Right renal cortex interstitium (tissue), 3 donors: ENCODE results near the gene ZMYND19. TPM values are rescaled to one million over a fixed set of nuclear protein-coding genes. Genes with fewer than 3 reads are reported as not detected.
"Not testable (repeated sequence)": the region's sequence is repeated elsewhere in the genome, so short reads cannot be mapped to it uniquely, and the experiment has no call there.

Experiments used
- DNase-seq, 3 donors: peaks; one replicate each; pipeline ENCODE4 v3.0.0-alpha.2; 2013; ENCODE audit warnings: low read depth in 3 of 3, low spot score in 2 of 3
- polyA plus RNA-seq, 3 donors: library from polyadenylated mRNA; unstranded; fragments of 120-200 nt; gene quantifications; one replicate each; pipeline ENCODE4 v1.2.1, GENCODE V29; 2013; ENCODE audit not compliant: insufficient read length in 3 of 3

The ZMYND19 gene
- polyA plus RNA-seq, 3 donors = 17.1 to 19.4 (median 18.8) TPM

DNA sequence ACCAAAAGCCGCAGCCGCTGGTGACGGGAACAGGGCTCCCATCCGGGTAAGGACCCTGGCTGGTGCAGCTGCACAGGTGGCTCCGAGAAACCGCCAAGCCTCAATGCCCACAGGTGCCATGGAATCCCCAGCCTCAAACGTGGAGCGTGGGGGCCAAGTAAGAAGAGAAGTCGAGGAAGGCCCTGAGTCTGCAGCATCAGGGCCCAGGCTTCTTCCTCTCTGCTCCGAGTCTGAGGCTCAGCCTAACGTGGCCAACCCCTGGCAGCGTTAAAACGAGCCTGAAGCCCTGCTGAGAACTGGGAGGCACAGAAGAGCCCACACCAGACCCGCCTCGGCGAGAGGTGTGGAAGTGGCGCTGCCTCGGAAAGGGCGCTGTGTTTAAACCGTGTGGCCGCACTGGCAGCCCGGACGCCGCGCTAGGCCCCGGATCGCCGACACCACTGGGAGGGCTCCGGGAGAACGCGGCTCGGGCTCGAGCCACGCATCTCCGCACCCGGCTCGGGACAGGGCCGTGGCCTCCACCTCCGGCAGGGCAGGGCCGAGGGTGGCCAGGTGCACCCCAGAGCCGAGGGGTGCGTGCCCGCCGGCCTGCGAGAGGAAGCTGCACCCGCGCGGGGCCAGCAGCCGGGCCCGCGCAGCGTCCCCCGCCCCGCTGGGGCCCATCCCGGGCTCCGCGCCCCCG, 730 bp downstream of the ZMYND19 start:
- no peak for DNase-seq

DNA sequence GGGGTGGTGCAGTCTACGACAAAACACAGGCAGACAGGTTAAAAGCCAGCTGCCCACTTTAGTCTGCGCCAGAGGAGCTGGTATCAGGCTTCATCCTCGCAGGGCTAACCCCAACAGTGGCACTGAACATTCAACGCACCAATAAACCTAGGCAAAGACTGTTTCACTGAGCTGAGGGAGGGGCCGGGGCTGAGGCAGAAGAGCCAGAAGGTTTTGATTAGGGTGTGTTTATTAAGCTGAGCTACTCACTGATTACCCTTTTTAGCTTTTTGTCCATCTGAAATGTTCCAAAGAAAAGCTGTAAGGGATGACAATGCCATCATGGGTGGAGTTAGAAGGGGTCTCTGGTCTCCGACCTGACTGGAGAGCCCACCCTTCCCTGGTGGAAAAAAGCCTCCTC, 1.4 kb downstream of the ZMYND19 start:
- DNase-seq = no peak

- no peak for DNase-seq
These were observed 2.0 kb downstream of the ZMYND19 start for GRCh38 chr9:137588311-137588710.

DNA sequence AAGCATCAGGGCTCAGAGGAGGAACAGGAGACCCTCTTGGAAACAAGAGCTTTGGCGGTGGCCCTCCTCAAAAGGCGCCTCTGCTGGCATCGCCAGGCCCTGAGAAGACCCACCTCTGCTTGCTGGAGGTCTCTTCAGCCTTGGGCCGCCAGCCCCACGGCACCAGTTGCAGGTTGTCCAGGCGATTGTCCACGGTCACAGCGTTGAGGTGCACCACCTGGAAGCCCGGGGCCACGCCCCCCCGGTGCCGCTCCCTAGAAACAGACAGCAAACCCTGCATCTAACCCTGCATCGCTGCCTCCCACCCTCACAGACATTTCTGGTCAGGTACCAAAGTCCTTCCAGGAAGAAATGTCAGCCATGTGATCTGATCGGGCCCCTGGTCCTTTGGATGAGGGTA, 3.5 kb downstream of the ZMYND19 start:
- no peak for DNase-seq

- no peak for DNase-seq
These were observed 6.4 kb downstream of the ZMYND19 start for GRCh38 chr9:137583957-137584356.

- DNase-seq = no peak
These were observed 7.0 kb downstream of the ZMYND19 start for GRCh38 chr9:137583347-137583746.

DNA sequence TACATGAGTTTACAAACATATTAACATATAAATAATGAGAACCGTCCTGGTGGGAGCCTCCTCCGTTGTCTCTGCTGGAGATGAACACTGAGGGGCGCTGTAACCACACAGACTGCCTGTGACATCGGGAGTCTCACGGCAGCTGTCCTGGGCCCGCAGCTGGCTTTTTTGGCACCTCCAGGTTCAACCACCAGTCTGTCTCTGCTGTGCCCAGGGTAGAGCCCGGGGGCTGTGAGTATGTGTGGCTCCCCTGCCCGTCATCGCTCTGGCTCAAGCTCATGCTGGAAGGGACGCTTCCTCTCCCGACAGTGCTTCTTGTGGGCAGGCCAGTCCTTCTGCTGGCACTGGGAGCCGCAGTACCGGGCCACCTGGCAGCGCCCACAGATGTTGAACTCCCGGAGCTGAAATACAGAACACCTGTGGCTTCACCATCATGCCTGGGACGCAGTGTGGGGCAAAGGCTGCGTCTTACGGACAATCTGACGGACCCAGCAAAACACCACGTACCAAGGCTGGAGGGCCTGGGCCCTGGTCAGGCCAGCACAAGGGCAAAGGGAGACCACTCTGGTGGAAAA, 7.9 kb downstream of the ZMYND19 start:
- no peak for DNase-seq

DNA sequence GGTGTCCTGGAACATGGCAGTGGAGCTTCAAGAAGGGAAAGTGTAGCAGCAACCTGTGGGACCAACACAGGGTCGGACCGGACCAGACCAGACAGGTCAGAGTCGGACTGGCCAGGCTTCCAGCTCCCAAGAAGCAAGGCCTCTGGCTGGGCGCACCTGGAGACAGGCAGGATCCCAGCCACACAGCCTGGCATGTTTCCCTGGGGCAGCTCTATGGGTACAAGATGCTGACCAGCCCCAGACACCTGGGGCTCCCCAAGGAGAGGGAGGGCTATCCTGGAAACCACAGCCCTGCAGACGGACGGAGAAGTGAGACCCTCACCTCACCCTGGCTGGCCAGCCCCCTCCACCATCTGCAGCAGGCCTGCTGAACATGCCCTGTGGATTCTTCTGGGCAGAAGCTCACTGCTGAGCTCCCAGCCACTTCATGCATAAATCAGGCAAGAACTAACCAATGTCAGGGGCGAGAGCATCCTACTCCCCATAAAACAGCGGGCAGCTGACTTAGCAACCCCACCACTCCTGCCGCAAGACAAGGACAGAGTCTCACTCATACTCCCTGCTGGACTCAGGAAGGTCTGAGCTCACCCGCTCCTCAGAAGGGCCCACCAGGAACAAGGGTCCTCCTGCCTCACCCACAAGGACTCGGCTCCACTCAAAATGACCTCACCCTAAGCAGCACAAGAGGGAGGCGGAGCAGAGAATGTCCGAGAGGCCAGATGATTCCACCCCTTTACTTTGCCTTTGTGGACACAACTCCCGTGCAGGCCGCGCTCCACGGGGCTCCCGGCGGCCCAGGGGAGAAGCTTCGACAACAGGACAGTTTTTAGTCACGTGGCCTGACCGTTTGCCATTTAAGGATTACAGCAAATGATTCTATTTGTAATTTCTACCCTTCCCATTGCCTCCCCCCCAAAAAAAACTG, 8.7 kb downstream of the ZMYND19 start:
- no peak for DNase-seq

GRCh38 chr9:137580954-137581322, 9.4 kb downstream of the ZMYND19 start:
- no peak for DNase-seq

DNA sequence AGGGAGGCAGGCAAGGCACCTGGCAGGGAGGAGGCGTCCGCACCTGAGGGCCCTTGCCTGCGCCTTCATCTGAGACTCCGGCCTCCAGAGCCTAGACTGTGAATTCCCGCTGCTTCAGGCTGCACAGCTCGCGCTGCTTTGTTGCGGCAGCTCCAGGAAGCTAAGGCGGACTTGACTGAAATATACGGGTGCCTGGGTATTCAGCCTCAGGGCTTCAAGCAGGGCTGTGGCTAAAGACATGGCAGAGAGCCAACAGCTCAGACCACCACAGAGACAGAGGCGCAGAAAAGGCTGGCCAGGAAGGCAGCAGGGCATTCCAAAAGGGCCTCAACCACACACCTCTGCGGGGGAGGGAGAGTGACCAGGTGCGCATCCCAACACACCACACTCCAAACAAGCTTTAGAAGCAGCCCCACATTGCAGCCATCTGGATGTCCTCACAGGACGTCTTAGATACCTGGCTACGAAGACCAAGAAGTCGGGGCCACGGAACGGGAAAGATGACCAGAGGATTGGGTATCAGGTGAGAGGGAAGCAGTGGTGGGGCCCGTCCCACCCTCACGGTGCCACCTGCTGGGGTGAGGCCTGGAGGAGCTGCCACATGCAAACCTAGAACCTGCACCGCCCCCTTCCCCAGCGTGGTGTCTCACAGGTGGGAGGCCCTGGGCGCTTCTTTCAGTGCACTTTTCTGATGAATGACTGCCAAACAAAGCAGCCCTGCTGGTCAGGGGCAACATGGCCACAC, 9.9 kb downstream of the ZMYND19 start:
- DNase-seq = no peak

DNA sequence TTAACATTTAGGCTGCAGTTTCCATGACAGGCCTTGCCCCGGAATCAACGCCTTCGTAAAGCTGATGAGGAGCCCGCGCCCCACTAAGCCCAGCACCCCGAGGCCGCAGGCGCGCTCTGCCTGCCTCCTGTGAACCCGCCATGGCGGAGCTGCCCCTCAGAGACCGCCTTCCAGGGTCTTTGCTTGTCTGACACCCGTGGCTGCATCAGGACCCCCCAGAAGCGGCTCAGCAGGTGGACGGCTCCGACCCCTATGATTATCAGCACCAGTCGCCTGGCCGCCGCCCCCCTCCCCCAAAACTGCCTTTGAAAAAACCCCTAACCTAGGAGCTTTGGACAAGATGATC, 11.1 kb downstream of the ZMYND19 start:
- no peak for DNase-seq

- peak; percentile 80 to 88 (median 81) for DNase-seq
These were observed 11.6 kb downstream of the ZMYND19 start, which contains the start of gene DPH7 for GRCh38 chr9:137578518-137579258. DPH7 (minus strand) TSS chr9:137578925; CDS start chr9:137578777, 148 bp downstream.

- DNase-seq = no peak
These were observed 14.4 kb downstream of the ZMYND19 start for GRCh38 chr9:137575716-137576411.

GRCh38 chr9:137575364-137575715, 15.0 kb downstream of the ZMYND19 start:
- no peak for DNase-seq

DNA sequence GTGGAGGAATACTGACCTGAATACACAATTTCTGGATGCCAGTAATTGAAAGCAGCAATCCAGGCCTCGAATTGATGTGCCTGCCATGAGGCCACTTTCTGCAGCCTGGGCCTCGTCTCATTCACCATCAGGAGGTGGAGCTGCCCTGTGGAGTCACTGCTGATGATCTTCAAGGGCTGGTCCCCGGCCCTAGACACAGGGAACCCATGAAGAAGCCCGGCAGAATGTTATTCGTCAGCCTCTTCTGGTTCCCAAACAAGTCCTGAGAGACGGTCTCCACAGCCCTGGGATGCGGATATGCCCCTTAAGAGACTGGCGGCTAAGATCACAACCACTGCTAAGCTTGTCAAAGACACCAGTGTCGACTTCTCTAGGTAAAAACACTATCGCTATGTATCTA, 16.1 kb downstream of the ZMYND19 start:
- DNase-seq = no peak

- no peak for DNase-seq
These were observed 19.7 kb downstream of the ZMYND19 start for GRCh38 chr9:137570566-137570965.

GRCh38 chr9:137569609-137570203, 20.6 kb downstream of the ZMYND19 start:
- no peak for DNase-seq

DNA sequence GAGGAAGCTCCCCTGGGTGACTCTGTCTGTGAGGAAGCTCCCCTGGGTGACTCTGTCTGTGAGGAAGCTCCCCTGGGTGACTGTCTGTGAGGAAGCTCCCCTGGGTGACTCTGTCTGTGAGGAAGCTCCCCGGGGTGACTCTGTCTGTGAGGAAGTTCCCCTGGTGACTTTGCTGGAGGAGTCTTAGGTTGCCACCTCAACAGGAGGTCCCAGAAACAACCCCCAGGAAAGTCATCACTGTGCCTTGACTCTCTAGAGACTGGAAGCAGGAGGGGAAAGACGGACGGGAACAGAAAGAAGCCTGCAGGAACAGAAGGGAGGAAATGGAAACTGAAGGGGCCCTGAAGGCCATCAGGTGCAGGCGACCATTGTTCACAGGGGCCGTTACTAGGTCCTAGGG, 21.9 kb downstream of the ZMYND19 start:
- not testable (repeated sequence) for DNase-seq

DNA sequence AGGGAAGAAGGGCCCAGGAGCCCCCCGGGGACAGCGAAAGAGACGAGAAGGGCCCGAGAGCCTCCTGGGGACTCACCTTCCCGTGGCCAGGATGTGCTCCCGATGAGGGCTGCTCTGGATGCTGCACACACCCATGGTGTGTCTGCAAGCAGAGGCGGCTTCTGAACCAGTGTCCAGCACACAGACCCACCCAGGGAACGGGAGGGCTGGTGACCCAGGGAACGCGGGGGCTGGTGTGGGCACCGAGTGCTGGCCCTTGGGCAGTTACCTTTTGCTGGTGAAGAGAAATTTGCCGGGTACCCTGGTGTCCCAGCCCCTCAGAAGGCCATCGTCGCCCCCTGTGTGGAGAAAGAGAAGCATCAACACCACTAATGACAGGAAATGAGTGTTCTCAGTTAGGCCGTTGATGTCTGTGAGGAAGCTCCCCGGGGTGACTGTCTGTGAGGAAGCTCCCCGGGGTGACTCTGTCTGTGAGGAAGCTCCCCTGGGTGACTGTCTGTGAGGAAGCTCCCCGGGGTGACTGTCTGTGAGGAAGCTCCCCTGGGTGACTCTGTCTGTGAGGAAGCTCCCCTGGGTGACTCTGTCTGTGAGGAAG, 25.4 kb downstream of the ZMYND19 start:
- no peak for DNase-seq
